Subcutaneous adipose tissue (tissue), 4 donors: ENCODE data around the gene ADGRG1. TPM values are rescaled to one million over a fixed set of nuclear protein-coding genes. Genes with fewer than 3 reads are reported as not detected.

Experiments
- CTCF ChIP-seq: fragments of 450-650 bp; IDR thresholded peaks from one replicate; pipeline ENCODE4 v1.5.1; 2016; ENCODE audit warnings: low read depth, mild to moderate bottlenecking, control low read depth, antibody characterized with exemption, moderate library complexity
- total RNA-seq, 4 donors: library from RNA; depleted of rRNA; stranded (reverse); fragments of >200 nt; gene quantifications; one replicate each; pipeline ENCODE4 v1.1.0, GENCODE V29; 2016

Gene ADGRG1
- total RNA-seq, 4 donors from 2014 or later, result 10.0 to 92.5 (median 21.2) TPM

- TF ChIP-seq CTCF, result no peak
Measured at GRCh38 chr16:57640185-57640584, 11.8 kb downstream of the ADGRG1 start.

DNA sequence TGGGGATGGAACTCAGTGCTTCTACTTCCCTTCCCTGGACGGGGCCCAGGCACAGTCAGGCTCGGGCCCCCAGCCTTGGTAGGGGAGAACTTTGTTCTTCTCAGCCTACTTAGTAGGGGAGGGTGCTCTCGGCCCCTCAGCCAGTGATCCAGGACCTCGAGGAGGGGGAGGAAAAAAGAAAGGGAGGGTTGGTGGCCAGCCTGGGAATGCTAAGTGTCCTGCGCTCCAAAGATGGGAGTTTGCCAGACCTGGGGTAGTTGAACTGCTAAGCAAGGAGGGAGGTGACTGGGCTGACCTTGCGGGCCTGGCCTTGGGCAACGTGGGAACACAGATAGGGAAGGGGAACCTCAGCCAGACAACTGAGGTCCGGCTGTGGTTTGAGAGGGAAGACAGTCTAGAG is 12.2 kb downstream of the ADGRG1 start:
- TF ChIP-seq CTCF, result no peak

DNA sequence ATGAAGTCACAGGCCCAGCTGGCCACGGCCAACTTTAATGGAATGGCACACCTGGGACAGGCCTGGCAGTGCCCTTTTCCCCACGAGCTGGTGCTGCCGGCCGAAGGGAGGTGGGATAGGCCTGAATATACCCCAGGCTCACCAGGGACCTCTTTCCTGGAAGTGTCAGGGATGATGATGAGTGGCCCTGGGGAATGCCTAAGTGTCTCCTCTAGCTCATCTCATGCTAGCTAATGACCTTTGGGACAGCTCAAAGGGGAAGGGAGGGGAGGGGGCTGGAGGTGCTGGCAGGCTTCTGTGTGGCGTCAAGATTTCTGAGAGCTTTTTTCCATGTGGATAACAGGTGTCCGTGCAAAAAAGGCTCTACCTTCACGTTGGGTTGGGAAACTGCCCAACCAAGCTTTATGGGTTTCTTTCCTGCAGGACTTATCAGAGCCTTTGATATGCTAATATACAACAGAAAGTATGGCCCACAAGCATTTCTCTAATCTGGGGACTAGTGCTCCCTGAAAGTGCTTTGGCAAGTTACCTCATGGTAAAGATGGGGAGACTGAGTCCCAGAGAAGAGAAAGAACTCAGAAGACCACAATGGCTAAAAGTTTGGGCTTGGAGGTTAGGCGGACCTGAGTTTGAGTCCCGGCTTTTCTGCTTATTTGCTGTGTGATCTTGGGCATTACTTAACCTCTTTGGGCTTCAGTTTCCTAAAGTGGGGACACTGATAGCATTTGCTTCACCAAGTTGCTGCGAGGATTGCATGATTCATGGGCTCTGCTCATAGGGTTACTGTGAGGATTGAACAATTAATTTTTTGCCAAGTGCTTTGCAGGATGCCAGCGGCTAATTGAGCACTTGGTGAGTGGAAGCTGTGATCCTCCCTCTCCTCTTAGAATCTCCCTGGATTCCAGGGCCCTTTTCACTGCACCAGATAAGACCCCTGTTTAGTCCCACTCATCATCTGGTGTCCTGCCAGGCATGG is 14.0 kb downstream of the ADGRG1 start:
- no peak for TF ChIP-seq CTCF

DNA sequence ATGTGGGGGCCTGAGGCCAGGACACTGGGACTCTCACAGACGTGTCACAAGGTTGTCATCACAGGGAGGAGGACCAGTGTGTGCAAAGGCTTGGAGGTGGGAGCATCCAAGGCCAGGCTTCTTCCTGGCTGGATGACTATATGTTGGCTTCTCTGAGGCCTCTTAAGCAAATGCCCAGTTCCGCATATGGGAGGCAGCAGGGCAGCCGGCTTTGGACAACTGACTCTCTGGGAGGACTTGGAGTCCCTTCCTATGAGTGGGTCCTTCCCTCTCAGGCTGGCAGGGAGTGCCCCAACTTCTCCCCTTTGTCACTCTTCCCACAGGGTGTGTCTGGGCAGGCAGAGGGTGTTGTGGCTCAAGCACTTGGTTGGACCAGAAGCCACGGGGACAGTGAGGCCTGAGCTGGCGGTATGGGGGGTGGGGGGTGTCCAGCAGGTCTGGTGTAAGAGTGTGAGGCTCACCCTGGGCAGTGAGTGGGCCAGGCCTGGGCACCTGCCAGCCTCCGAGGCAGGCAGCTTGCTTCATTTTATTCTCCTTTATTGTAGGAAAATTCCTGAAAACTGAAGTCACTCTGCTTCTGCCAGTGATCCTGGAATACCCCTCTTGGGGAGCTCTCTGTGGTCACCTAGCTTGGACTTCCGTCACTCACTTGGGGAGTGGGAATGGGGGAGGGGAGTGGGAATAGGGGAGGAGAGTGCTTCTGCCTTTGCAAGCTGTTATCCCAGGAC is 14.9 kb downstream of the ADGRG1 start:
- TF ChIP-seq CTCF, result no peak

DNA sequence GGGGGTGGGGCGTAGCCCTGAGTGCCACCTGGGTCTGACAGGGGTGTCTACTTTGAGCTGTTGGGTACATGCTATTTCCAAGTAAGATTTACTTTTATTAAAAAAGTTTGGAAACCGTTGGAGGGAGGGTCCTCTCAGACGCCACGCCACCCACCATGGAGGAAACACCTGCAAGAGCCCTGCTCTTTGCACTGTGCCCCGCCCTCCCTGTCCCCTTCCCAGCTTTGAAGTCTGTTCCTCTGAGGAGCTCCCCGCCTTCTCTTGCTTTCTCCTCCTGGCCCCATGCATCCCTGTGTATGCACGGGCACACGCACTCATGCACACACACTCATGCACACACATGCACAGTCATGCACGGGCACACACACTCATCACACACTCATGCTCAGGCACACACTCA is 15.5 kb downstream of the ADGRG1 start:
- TF ChIP-seq CTCF, result no peak

DNA sequence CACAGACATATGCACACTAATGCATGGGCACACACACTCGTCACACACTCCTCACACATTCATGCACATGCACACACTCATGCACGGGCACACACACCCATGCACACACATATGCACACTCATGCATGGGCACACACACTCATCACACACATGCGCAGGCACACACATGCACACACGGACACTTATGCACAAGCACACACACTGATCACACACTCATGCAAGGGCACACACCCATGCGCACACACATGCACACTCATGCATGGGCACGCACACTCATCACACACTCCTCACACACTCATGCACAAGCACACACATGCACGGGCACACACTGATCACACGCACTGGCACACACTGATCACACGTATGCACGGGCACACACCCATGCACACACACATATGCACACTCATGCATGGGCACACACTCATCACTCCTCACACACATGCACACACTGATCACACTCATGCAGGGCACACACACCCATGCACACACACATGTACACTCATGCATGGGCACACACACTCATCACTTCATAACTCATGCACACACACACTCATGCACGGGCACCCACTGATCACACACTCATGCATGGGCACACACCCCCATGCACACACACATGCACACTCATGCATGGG is 16.1 kb downstream of the ADGRG1 start:
- TF ChIP-seq CTCF, result no peak

DNA sequence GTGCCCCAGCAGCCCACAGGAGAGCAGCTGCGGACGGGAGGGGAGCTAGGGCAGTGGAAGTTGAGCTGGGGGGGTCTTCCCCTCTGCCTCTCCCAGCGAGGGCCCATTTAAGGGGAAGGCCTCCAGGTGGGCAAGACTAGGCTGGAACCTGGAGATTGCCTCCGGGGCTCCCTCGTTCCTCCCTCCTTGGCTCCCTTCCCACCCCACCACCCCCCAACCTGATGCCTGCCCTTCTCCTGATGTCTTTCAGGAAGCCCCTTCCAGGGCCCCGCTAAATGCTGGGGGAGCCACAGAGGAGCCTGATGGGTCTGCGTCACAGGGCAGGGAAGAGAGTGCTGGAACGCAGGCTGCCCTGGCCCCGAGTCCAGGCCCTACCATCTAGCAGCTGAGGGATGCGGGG is 16.7 kb downstream of the ADGRG1 start:
- TF ChIP-seq CTCF, result no peak
